Hepatocyte (in vitro differentiated cells): Measurements from ENCODE around the gene MLKL.

Experiments
- EZH2 ChIP-seq: fragments of 200-600 bp; sonication (generic); IDR thresholded peaks from 2 replicates; pipeline ENCODE4 v1.6.1; 2016; ENCODE audit warnings: antibody characterized with exemption, mild to moderate bottlenecking, borderline replicate concordance
- EZH2phosphoT487 ChIP-seq: fragments of 200-600 bp; sonication (generic); IDR thresholded peaks from one replicate; pipeline ENCODE4 v1.6.1; 2018; ENCODE audit warnings: antibody characterized with exemption, mild to moderate bottlenecking, low read depth, moderate library complexity; ENCODE audit not compliant: unreplicated experiment, severe bottlenecking

DNA sequence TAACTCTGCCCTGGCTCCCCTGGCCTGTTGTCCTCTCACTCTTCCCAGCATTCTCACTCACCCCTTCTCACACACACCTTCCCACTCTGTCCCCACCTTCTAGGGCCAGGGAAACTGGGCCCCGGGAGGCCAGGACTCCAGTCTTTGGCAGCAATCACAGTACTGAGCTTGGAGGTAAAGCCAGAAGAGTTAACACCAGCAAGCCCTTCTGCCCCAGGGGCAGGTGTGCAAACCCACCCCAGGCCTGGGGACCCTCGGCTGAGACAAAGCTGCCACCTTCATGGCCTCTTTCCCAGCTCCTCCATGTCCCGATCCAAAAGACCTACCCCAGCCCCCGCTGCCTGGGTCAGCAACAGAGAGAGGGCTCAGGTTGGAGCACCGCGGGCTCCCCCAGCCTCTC is 36.9 kb upstream of the MLKL start:
- TF ChIP-seq EZH2 (no peak), EZH2phosphoT487 (no peak)
